Iris pigment epithelial cell (primary cell): ENCODE measurements around the gene TAPT1.
"Not testable (repeated sequence)": the region's sequence is repeated elsewhere in the genome, so short reads cannot be mapped to it uniquely, and the experiment has no call there.

Experiments
- DNase-seq: peaks from one replicate; pipeline ENCODE4 v3.0.0-alpha.2; 2011; ENCODE audit warnings: low read depth

TAPT1 gene

GRCh38 chr4:16212138-16212782, 14.0 kb downstream of the TAPT1 start:
- no peak for DNase-seq

GRCh38 chr4:16207409-16207808, 18.9 kb downstream of the TAPT1 start:
- no peak for DNase-seq

- DNase-seq, result no peak
Observed at GRCh38 chr4:16206848-16207247, 19.4 kb downstream of the TAPT1 start.

GRCh38 chr4:16206301-16206700, 20.0 kb downstream of the TAPT1 start:
- DNase-seq, result no peak

- peak; percentile 31 for DNase-seq
Observed at GRCh38 chr4:16205298-16206164, 20.7 kb downstream of the TAPT1 start.

GRCh38 chr4:16204505-16204904, 21.8 kb downstream of the TAPT1 start:
- DNase-seq, result no peak

GRCh38 chr4:16203083-16203482, 23.2 kb downstream of the TAPT1 start:
- no peak for DNase-seq

GRCh38 chr4:16202598-16202997, 23.7 kb downstream of the TAPT1 start:
- DNase-seq, result no peak

GRCh38 chr4:16199093-16199492, 27.2 kb downstream of the TAPT1 start:
- DNase-seq, result peak; percentile 42

GRCh38 chr4:16197876-16198665, 28.2 kb downstream of the TAPT1 start:
- DNase-seq, result no peak

GRCh38 chr4:16196482-16197393, 29.5 kb downstream of the TAPT1 start:
- DNase-seq, result peak; percentile 70

- DNase-seq, result no peak
Observed at GRCh38 chr4:16195209-16195608, 31.1 kb downstream of the TAPT1 start.

- DNase-seq, result not testable (repeated sequence)
Observed at GRCh38 chr4:16194798-16195197, 31.5 kb downstream of the TAPT1 start.

- peak; percentile 85 for DNase-seq
Observed at GRCh38 chr4:16194214-16194613, 32.1 kb downstream of the TAPT1 start.

GRCh38 chr4:16192631-16193518, 33.4 kb downstream of the TAPT1 start:
- no peak for DNase-seq

- no peak for DNase-seq
Observed at GRCh38 chr4:16192057-16192456, 34.2 kb downstream of the TAPT1 start.

- DNase-seq, result peak; percentile 17
Observed at GRCh38 chr4:16187455-16187854, 38.8 kb downstream of the TAPT1 start.

- no peak for DNase-seq
Observed at GRCh38 chr4:16186986-16187385, 39.3 kb downstream of the TAPT1 start.

- no peak for DNase-seq
Observed at GRCh38 chr4:16183604-16184003, 42.7 kb downstream of the TAPT1 start.

GRCh38 chr4:16176621-16177020, 49.6 kb downstream of the TAPT1 start:
- no peak for DNase-seq

GRCh38 chr4:16171831-16172230, 54.4 kb downstream of the TAPT1 start:
- no peak for DNase-seq
